VCaP (cell line): Measurements from ENCODE around the gene MALRD1.

ENCODE experiments used
- H3K27ac ChIP-seq: fragments of 450-650 bp; 2 replicates; pipeline ENCODE4 v1.5.1; 2017
- TF ChIP-seq, protein P1 (sequence below): fragments of 450-650 bp; conservative IDR thresholded peaks from 2 replicates; pipeline ENCODE4 v1.5.1; 2017; ENCODE audit warnings: mild to moderate bottlenecking, moderate library complexity

Gene MALRD1

GRCh38 chr10:19605806-19606205, 557.2 kb downstream of the MALRD1 start:
- TF ChIP-seq, protein P1, sequence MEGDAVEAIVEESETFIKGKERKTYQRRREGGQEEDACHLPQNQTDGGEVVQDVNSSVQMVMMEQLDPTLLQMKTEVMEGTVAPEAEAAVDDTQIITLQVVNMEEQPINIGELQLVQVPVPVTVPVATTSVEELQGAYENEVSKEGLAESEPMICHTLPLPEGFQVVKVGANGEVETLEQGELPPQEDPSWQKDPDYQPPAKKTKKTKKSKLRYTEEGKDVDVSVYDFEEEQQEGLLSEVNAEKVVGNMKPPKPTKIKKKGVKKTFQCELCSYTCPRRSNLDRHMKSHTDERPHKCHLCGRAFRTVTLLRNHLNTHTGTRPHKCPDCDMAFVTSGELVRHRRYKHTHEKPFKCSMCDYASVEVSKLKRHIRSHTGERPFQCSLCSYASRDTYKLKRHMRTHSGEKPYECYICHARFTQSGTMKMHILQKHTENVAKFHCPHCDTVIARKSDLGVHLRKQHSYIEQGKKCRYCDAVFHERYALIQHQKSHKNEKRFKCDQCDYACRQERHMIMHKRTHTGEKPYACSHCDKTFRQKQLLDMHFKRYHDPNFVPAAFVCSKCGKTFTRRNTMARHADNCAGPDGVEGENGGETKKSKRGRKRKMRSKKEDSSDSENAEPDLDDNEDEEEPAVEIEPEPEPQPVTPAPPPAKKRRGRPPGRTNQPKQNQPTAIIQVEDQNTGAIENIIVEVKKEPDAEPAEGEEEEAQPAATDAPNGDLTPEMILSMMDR: no peak
- no peak overlapping the region for H3K27ac ChIP-seq

GRCh38 chr10:19606968-19607367, 558.4 kb downstream of the MALRD1 start:
- H3K27ac ChIP-seq: no peak overlapping the region
- TF ChIP-seq, protein P1: no peak

DNA sequence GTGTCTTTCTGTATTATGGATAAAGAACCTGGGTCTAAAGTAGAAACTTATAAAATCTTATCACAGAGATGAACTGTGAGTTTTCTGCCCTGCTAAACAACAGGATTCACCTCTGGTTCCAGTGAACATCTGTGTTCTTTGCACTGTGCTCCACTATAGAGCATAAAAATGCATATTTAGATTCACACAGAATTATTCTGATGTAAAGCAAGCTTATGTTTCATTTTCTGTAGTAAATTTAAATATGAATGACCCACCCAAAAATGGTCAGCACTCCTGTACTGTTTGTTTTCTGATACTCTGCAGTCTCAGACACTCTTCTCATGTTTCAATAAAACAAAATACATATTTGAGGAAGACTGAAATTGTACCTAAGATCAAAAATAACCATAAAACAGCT, 563.2 kb downstream of the MALRD1 start:
- TF ChIP-seq, protein P1: no peak
- no peak overlapping the region for H3K27ac ChIP-seq

DNA sequence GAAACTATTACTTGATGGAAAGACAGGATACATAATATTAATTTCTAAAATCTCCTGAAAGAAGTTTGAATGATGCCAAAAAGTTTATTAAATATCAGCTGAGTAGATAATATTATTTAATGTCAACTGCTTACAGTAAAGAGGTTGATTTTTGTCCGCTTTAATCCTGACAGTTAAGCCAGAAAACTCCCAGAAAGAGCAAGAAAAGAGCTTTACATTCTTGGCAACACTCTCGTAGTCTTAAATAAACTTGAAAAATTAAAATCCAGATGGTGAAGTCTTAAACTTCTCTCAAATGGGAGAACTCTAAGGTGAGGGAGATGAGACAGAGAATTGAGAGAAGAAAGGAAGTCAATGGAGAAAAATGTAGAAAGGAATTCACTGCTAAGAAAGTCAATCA, 568.4 kb downstream of the MALRD1 start:
- H3K27ac ChIP-seq: no peak overlapping the region
- TF ChIP-seq, protein P1: no peak

DNA sequence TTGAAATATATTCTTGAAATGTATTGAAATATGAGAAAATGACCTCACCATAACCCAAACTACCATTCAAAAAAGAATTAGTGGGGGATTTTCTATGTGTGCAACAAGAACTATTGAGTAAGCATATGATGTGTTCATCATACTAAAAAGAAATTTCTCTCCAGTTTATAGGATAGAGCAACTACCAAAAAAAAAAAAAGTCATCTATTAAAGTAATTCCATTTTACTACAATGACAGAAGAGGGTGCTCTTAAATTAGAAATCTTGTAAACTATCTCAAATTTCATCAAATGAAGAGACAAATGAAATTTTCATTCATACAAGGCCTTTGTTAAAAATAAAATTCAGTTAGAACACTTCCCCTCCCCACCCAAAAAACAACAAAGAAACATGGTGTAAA, 572.2 kb downstream of the MALRD1 start:
- TF ChIP-seq, protein P1: no peak
- no peak overlapping the region for H3K27ac ChIP-seq

GRCh38 chr10:19623321-19623720, 574.7 kb downstream of the MALRD1 start:
- TF ChIP-seq, protein P1: no peak
- H3K27ac ChIP-seq: no peak overlapping the region

GRCh38 chr10:19626156-19626555, 577.6 kb downstream of the MALRD1 start:
- TF ChIP-seq, protein P1: no peak
- no peak overlapping the region for H3K27ac ChIP-seq
